Fibroblast of peridontal ligament (primary cell): ENCODE results near the gene CCDC146.

Experiments used
- DNase-seq: peaks from one replicate; pipeline ENCODE4 v3.0.0-alpha.2; 2010; ENCODE audit errors: extremely low read depth

CCDC146 gene

GRCh38 chr7:77246026-77246640 is 123.7 kb downstream of the CCDC146 start:
- no peak for DNase-seq

- DNase-seq: peak; percentile 85
Measured at GRCh38 chr7:77247206-77247850, 124.9 kb downstream of the CCDC146 start.

GRCh38 chr7:77248154-77248553 is 125.7 kb downstream of the CCDC146 start:
- DNase-seq: no peak

GRCh38 chr7:77252506-77252905 is 130.1 kb downstream of the CCDC146 start:
- no peak for DNase-seq

GRCh38 chr7:77253151-77253550 is 130.7 kb downstream of the CCDC146 start:
- no peak for DNase-seq

GRCh38 chr7:77254429-77254828 is 132.0 kb downstream of the CCDC146 start:
- DNase-seq: peak; percentile 70

GRCh38 chr7:77254915-77255314 is 132.5 kb downstream of the CCDC146 start:
- DNase-seq: no peak

GRCh38 chr7:77258014-77258413 is 135.6 kb downstream of the CCDC146 start:
- peak; percentile 53 for DNase-seq

- no peak for DNase-seq
Measured at GRCh38 chr7:77258593-77258992, 136.2 kb downstream of the CCDC146 start.

- DNase-seq: no peak
Measured at GRCh38 chr7:77262316-77262715, 139.9 kb downstream of the CCDC146 start.

- no peak for DNase-seq
Measured at GRCh38 chr7:77265666-77266065, 143.3 kb downstream of the CCDC146 start.

- DNase-seq: no peak
Measured at GRCh38 chr7:77266291-77266794, 143.9 kb downstream of the CCDC146 start.

GRCh38 chr7:77269360-77270093 is 147.1 kb downstream of the CCDC146 start:
- DNase-seq: no peak

GRCh38 chr7:77270094-77270480 is 147.7 kb downstream of the CCDC146 start:
- DNase-seq: no peak

GRCh38 chr7:77271766-77272165 is 149.4 kb downstream of the CCDC146 start:
- no peak for DNase-seq

- peak; percentile 76 for DNase-seq
Measured at GRCh38 chr7:77275663-77276062, 153.2 kb downstream of the CCDC146 start.

GRCh38 chr7:77276120-77276519 is 153.7 kb downstream of the CCDC146 start:
- no peak for DNase-seq

- DNase-seq: peak; percentile 74
Measured at GRCh38 chr7:77281780-77282478, 159.5 kb downstream of the CCDC146 start.

GRCh38 chr7:77282897-77283296 is 160.5 kb downstream of the CCDC146 start:
- DNase-seq: no peak

- DNase-seq: no peak
Measured at GRCh38 chr7:77284005-77284404, 161.6 kb downstream of the CCDC146 start.

GRCh38 chr7:77284616-77285015 is 162.2 kb downstream of the CCDC146 start:
- no peak for DNase-seq

GRCh38 chr7:77288676-77289320 is 166.4 kb downstream of the CCDC146 start:
- no peak for DNase-seq
